NT2/D1 (cell line): Measurements from ENCODE around the gene SEC24C.
A peak's percentile ranks its signal among the peaks of the same experiment; 100 is the strongest.

Experiments
- DNase-seq: peaks from one replicate; pipeline ENCODE4 v3.0.0-alpha.2; 2011; ENCODE audit warnings: low read depth, low spot score
- H3K27me3 ChIP-seq: 2 replicates; pipeline ENCODE4 v1.6.0; 2011; ENCODE audit warnings: mild to moderate bottlenecking; ENCODE audit not compliant: insufficient read length, insufficient read depth
- H3K36me3 ChIP-seq: 2 replicates; pipeline ENCODE4 v1.6.1; 2011; ENCODE audit warnings: mild to moderate bottlenecking, low read length, mixed read lengths; ENCODE audit not compliant: insufficient read depth, insufficient read length
- H3K4me1 ChIP-seq: 2 replicates; pipeline ENCODE4 v1.5.1; 2011; ENCODE audit not compliant: insufficient read depth, insufficient read length
- H3K4me3 ChIP-seq: 2 replicates; pipeline ENCODE4 v1.5.1; 2011; ENCODE audit warnings: low read depth; ENCODE audit not compliant: insufficient read length
- H3K9ac ChIP-seq: 2 replicates; pipeline ENCODE4 v1.6.0; 2011; ENCODE audit warnings: low read depth; ENCODE audit not compliant: insufficient read length
- H3K9me3 ChIP-seq: 2 replicates; pipeline ENCODE4 v1.5.1; 2011; ENCODE audit warnings: mild to moderate bottlenecking, low read length; ENCODE audit not compliant: insufficient read depth
- SUZ12 ChIP-seq: IDR thresholded peaks from 2 replicates; pipeline ENCODE4 v1.6.1; 2011; ENCODE audit not compliant: insufficient read length, insufficient read depth; ENCODE audit errors: extremely low read depth
- YY1 ChIP-seq: IDR thresholded peaks from 2 replicates; pipeline ENCODE4 v1.6.1; 2011; ENCODE audit not compliant: insufficient read length, insufficient read depth
- ZNF274 ChIP-seq: IDR thresholded peaks from 2 replicates; pipeline ENCODE4 v1.6.1; 2011; ENCODE audit warnings: mild to moderate bottlenecking, low read depth, low read length

The SEC24C gene

DNA sequence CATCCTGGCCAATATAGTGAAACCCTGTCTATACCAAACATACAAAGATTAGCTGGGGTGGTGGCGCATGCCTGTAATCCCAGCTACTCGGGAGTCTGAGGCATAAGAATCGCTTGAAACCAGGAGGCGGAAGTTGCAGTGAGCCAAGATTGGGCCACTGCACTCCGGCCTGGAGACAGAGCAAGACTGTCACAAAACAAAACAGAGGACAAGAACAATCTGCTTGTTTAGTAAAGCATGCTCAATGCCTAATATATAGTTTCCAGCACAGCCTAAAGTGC, 1.8 kb upstream of the SEC24C start:
- H3K36me3 ChIP-seq = peaks cover 22% of the 10 kb centered on the region
- no peak for DNase-seq
- H3K4me3 ChIP-seq = no peak overlapping the region
- TF ChIP-seq SUZ12 (no peak), ZNF274 (no peak), YY1 (no peak)
- H3K9ac ChIP-seq = no peak overlapping the region
- H3K4me1 ChIP-seq = no peaks in the 10 kb centered on the region
- no peaks in the 10 kb centered on the region for H3K9me3 ChIP-seq
- no peaks in the 10 kb centered on the region for H3K27me3 ChIP-seq

DNA sequence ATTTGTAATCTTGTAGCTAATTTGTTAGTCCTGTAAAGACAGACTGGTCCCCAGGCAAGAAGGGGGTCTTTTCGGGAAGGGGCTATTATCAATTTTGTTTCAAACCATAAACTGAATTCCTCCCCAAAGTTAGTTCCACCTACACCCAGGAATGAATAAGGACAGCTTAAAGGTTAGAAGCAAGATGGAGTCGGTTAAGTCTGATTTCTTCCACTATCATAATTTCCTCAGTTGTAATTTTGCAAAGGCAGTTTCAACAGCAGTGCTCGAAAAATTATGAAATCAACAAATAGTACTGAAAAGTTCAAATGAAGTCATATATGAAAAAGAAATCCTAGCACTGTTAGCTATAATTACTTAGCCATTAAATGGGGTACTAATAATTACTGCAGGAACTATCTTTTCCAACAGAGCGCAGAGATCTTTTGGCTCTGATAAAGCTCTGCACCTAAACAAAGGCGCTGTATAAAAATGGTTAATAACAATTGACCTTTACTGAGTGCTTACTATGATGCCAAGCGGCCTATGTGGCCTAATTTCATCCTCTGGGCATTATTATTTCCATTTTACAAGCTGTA, 756 bp upstream of the SEC24C start:
- DNase-seq = no peak
- peak overlapping the region; percentile 86 for H3K4me3 ChIP-seq
- no peaks in the 10 kb centered on the region for H3K27me3 ChIP-seq
- peaks cover 25% of the 10 kb centered on the region for H3K36me3 ChIP-seq
- H3K4me1 ChIP-seq = no peaks in the 10 kb centered on the region
- TF ChIP-seq ZNF274 = no peak
- no peak for TF ChIP-seq SUZ12
- TF ChIP-seq YY1 = no peak
- H3K9me3 ChIP-seq = no peaks in the 10 kb centered on the region
- peak overlapping the region; percentile 81 for H3K9ac ChIP-seq

DNA sequence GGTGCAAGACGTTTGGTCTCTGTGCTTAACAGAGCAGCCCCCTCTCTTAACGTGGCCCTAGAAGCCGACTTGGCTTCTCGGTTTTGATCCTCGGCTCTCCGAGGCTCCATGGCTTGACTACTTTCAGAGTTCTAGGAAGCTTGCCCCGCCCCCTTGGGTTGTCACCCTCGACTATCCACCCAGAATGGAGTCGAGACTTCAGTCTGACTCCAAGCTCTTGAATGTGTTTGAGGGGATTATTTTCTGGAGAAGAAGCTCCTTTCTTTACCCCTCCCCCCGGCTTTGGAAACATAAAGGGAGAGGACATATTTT, 448 bp downstream of the SEC24C start:
- Histone ChIP-seq H3K4me3 (peak overlapping the region; percentile 86), H3K9ac (peak overlapping the region; percentile 82), H3K27me3 (no peaks in the 10 kb centered on the region), H3K36me3 (peaks cover 31% of the 10 kb centered on the region), H3K9me3 (no peaks in the 10 kb centered on the region), H3K4me1 (no peaks in the 10 kb centered on the region)
- no peak for DNase-seq
- TF ChIP-seq SUZ12 (no peak), YY1 (no peak), ZNF274 (no peak)

DNA sequence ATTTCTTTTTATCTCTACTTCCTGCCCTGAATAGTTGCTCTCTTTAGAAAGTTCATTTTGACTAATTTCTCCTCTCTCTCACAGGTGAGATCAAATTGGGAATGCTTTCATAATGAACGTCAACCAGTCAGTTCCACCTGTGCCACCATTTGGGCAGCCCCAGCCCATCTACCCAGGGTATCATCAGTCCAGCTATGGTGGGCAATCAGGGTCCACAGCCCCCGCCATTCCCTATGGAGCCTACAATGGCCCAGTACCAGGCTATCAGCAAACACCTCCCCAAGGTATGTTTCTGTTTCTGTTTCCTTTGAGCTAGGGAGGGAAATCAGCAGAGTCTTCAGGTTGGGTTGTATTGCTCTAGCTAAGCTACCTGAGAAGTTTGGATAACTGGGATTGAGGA, 2.5 kb downstream of the SEC24C start:
- DNase-seq = no peak
- H3K9ac ChIP-seq = no peak overlapping the region
- no peaks in the 10 kb centered on the region for H3K4me1 ChIP-seq
- TF ChIP-seq ZNF274 (no peak), SUZ12 (no peak), YY1 (no peak)
- H3K9me3 ChIP-seq = no peaks in the 10 kb centered on the region
- peaks cover 48% of the 10 kb centered on the region for H3K36me3 ChIP-seq
- no peaks in the 10 kb centered on the region for H3K27me3 ChIP-seq
- no peak overlapping the region for H3K4me3 ChIP-seq

DNA sequence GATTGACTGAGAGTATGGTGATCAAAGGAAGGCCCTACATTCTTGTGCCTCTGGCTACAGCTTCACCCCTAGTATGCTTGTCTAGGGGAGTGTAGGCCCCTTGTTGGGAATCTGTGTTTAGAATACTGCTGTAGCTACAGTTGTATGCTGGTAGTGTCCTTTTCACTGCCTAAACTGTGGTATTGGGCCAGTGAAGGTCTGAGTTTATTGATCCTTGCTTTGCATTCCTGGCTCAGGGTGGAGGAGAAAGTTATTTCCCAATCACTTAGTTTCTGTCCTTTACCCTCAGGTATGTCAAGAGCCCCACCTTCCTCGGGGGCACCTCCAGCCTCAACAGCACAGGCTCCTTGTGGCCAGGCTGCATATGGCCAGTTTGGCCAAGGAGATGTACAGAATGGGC, 6.6 kb downstream of the SEC24C start:
- Histone ChIP-seq H3K9me3 (no peaks in the 10 kb centered on the region), H3K9ac (no peak overlapping the region), H3K36me3 (peaks cover 61% of the 10 kb centered on the region), H3K27me3 (no peaks in the 10 kb centered on the region), H3K4me1 (no peaks in the 10 kb centered on the region), H3K4me3 (no peak overlapping the region)
- no peak for TF ChIP-seq YY1
- no peak for TF ChIP-seq ZNF274
- no peak for TF ChIP-seq SUZ12
- no peak for DNase-seq

DNA sequence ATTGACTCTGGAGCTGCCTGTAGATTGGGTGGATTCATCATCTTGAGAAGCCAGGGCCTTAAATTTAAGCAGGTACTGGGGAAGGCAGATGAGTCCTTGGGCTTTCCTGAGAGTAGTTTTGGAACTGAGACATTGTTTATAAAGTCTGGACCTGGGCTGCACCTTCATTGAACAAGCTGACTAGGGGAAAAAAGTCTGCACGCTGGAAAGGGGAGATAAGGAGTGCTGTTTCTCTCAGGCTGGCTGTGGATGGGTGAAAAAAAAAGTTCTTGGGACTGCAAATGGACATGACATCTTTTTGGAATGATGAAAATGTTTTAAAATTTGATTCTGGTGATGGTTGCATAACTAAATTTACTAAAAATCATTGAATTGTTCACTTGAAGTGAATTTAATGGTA, 12.0 kb downstream of the SEC24C start:
- TF ChIP-seq YY1 = no peak
- no peak for TF ChIP-seq ZNF274
- no peak for TF ChIP-seq SUZ12
- H3K9me3 ChIP-seq = no peaks in the 10 kb centered on the region
- H3K4me3 ChIP-seq = no peak overlapping the region
- H3K9ac ChIP-seq = no peak overlapping the region
- no peaks in the 10 kb centered on the region for H3K4me1 ChIP-seq
- no peak for DNase-seq
- peaks cover 51% of the 10 kb centered on the region for H3K36me3 ChIP-seq
- H3K27me3 ChIP-seq = no peaks in the 10 kb centered on the region

DNA sequence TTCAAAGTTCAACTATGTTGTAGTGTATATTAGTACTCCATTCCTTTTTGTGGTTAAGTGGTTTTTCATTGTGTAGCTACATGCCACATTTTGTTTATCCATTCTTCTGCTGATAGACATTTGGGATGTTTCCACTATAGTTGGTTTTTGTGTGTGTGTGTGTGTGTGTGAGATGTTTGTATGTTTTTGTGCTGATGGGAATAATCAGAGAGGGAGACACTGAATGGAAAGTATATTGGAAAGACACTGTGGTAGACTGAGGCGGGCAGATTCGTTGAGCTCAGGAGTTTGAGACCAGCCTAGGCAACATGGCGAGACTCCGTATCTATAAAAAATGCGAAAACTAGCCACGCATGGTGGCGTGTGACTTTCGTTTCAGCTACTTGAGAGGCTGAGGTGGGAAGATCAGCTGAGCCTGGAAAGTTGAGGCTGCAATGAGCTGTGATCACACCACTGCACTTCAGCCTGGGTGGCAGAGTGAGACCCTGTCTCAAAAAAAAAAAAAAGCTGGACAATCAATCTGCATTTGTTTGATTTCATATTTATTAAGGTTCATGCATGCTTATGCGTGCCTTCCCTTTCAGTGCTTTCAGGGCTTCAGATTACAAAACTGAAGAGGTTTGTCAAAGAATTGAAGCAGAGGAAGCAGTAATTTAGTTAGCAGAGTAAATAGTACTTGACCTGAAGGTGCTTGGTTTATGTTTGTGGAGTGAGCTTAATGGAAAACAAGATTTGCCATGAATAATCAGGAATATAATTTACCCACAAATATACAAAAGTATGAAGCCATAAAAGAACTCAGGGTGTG, 14.7 kb downstream of the SEC24C start:
- H3K9ac ChIP-seq = no peak overlapping the region
- no peaks in the 10 kb centered on the region for H3K4me1 ChIP-seq
- peaks cover 52% of the 10 kb centered on the region for H3K36me3 ChIP-seq
- no peak for TF ChIP-seq YY1
- no peak for TF ChIP-seq SUZ12
- no peak for TF ChIP-seq ZNF274
- H3K4me3 ChIP-seq = no peak overlapping the region
- no peaks in the 10 kb centered on the region for H3K9me3 ChIP-seq
- no peaks in the 10 kb centered on the region for H3K27me3 ChIP-seq
- DNase-seq = no peak
